A549 treated with AZD9567 at 1 μM for 4 hours (cell line): ENCODE measurements around the gene IGF2. TPM values are rescaled to one million over a fixed set of nuclear protein-coding genes. Genes with fewer than 3 reads are reported as not detected.

ENCODE experiments used
- total RNA-seq: library from RNA; stranded (reverse); fragments of 200-300 nt; extraction: Qiagen RNA extraction; gene quantifications from 5 replicates; pipeline ENCODE4 v1.2.3, GENCODE V29; 2022; ENCODE audit not compliant: insufficient read depth

The IGF2 gene, protein sequence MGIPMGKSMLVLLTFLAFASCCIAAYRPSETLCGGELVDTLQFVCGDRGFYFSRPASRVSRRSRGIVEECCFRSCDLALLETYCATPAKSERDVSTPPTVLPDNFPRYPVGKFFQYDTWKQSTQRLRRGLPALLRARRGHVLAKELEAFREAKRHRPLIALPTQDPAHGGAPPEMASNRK
- 1.7 to 7.7 TPM (median 1.9 TPM) in 5 replicates for total RNA-seq

DNA sequence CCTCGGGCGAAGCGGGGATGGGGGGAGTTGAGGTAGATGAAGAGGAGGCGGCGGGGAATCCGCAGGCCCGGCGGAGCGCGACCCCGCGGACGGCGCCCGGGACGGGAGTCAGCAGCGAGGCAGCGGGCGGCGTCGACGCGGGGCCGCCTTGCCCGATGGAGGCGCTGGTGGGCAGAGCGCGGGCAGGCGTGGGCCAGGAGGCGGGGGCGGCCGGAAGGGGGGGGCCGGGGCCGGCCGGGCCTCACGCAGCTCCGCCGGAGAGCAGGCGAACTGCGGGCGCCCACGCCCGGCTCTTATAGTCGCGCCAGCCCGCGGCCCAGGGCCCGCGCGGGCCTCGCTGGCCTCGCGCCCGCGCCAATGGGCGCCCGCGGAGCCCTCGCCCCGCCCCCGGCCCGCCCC, at the start of gene IGF2:
Gene IGF2 (minus strand): TSS at position 267 of the 399 bp plus-strand sequence. CDS start 3,866 bp downstream, outside the sequence.

DNA sequence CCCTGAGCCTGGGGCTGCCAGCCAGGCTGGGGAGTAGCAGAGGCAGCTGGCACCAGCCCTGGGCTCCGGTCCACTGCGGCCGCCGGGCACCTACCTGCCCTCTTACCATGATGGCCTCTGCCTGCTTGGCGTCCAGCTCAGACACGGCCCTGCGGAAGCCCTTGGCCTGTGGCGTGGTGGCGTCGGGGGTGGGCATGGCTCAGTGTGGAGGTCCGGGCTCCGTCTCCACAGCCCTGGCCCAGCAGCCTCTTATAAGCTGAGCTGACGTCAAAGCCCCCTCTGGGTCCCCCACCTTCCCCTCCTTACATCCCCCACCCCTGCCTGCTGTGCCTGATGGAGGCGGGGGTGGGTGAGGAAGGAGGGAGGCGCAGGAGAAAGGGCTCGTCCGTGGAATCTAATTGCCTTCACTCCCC, 32.4 kb upstream of the IGF2 start, which contains the start of gene TH:
Gene TH (minus strand): TSS at position 225 of the 413 bp plus-strand sequence. CDS start 29 bp downstream, at position 196.

DNA sequence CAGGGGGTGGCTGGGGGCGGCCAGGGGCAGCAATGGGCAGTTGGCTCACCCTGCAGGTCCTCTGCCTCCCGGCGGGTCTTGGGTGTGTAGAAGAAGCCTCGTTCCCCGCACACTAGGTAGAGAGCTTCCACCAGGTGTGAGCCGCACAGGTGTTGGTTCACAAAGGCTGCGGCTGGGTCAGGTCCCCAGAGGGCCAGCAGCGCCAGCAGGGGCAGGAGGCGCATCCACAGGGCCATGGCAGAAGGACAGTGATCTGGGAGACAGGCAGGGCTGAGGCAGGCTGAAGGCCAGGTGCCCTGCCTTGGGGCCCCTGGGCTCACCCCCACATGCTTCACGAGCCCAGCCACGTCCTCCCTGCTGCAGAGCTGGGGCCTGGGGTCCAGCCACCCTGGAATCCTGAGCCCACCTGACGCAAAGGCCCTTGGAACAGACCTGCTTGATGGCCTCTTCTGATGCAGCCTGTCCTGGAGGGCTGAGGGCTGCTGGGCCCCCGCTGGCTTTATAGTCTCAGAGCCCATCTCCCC, 21.6 kb upstream of the IGF2 start, which contains the start of gene INS:
Gene INS (minus strand): TSS at position 474 of the 524 bp plus-strand sequence. CDS start 238 bp downstream, at position 236.

Other genes with a start within 250 kb of the IGF2 start
- gene PRR33, start 247.5 kb downstream of the IGF2 start, total RNA-seq = not detected in 5 replicates
- gene TNNT3, start 219.7 kb downstream of the IGF2 start, total RNA-seq = 0.22 TPM in 1 of 5 replicates, not detected in the others
- gene MRPL23, start 192.1 kb downstream of the IGF2 start, total RNA-seq = 127 to 156 TPM (median 148 TPM) in 5 replicates
- 6.5 to 15.3 TPM (median 13.4 TPM) in 5 replicates for gene H19, start 141.5 kb downstream of the IGF2 start, total RNA-seq
- gene INS, start 21.8 kb upstream of the IGF2 start, total RNA-seq = not detected in 5 replicates
- 0.12 to 0.14 TPM in 2 of 5 replicates, not detected in the others for gene TH, start 32.4 kb upstream of the IGF2 start, total RNA-seq
- gene ASCL2, start 131.2 kb upstream of the IGF2 start, total RNA-seq = 0.03 TPM in 1 of 5 replicates, not detected in the others
- gene C11orf21, start 162.5 kb upstream of the IGF2 start, total RNA-seq = not detected in 5 replicates
- not detected in 5 replicates for gene TSPAN32, start 162.6 kb upstream of the IGF2 start, total RNA-seq
- 325 to 427 TPM (median 404 TPM) in 5 replicates for gene CD81, start 237.9 kb upstream of the IGF2 start, total RNA-seq